Hematopoietic multipotent progenitor cell treated with erythropoietin and hydrocortisone succinate and interleukin-3 and kit ligand, for 17 days (in vitro differentiated cells): ENCODE results near the gene PSMA3.

Experiments used
- DNase-seq: peaks from one replicate; pipeline ENCODE4 v3.0.0-alpha.2; 2015; ENCODE audit warnings: low spot score

The PSMA3 gene

DNA sequence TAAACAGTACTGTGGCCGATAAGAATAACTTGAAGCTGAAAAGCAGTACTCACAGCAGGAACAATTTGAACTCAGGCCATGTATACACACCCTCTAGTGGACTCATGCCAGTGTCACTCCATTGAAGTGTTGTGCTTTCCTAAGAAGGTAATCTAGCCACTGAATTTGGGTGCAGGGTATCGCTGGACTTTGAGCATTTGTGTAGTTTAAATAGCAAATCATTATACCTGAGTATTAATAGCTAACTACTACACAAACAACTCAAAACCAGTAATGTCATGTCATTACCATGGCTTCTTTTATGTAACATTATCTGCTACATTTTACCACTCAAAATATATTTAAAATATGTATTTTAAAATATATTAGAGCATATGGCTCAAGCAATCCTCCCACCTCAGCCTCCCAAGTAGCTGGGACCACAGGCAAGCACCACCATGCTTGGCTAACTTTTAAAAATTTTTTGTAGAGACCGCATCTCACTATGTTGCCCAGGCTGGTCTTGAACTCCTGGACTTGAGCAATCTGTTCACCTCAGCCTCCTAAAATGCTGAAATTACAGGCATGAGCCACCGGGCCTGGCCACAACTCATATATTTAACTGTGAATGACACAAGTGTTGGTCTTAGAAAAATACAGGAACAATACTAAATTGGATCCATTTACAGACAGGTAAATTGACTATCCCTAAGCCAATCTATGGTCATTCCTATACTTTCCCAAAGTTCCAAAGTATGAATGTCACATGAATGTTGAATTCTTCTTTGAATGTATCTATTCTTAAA is 28.1 kb downstream of the PSMA3 start:
- DNase-seq, result peak; percentile 31

DNA sequence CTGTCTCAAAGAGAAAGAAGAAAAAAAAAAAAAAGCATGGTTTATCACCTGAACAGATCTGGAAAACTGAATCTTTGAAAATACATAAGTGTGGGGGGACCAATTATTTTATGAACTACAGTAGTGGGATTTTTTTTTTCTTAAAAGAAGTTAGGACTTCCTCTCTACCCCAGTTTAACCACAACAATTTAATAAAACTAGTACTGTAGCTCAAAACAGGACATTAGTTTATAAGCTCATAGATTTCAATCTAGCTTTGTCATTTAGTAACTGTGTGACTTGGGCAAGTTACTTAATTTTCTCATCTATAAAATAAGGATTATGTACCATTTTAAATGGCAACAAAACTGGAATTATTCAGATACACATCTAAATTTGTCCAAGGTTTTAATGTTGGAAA is 30.2 kb downstream of the PSMA3 start:
- no peak for DNase-seq

DNA sequence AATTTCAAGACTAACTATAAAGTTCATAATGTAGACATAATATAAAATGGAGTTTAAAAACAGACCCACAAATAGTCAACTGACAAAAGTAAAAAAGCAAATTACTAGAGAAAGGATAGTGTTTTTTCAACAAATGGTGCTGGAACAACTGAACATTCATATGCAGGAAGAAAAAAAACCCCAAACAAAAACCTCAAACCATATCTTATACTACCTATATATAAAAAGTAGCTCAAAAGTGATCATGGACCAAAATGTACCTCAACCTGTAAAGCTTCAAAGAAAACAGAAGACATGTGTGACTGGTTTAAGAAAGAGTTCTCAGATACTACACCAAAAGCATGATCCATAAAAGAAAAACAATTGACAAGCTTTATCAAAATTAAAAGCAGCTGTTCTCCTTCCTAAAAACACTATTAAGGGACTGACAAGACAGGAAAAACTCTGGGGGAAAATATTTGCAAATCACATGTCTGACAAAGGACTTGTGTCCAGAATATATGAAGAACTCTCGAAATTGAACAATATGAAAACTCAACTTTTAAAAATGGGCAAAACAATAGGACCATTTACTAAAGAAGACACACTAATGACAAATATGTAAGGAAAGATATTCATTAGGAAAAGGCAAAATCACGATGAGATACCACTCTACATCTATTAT is 31.0 kb downstream of the PSMA3 start:
- DNase-seq, result no peak

DNA sequence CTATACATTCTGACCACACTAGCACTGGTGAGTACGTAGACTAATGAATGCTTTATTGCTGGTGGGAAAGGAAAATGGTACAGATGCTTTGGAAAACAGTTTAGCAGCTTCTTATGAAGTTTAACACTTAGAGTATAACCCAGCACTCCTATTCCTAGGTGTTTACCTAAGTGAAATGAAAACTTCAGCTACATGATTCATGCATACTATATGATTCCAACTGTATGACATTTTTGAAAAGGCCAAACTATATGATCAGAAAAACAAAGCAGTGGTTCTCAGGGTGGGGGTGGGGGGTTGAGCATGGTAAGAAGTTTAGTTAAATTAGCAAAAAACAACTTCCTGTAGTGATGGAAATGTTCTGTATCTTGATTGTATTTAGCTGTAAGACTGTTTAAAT is 31.6 kb downstream of the PSMA3 start:
- DNase-seq, result no peak

DNA sequence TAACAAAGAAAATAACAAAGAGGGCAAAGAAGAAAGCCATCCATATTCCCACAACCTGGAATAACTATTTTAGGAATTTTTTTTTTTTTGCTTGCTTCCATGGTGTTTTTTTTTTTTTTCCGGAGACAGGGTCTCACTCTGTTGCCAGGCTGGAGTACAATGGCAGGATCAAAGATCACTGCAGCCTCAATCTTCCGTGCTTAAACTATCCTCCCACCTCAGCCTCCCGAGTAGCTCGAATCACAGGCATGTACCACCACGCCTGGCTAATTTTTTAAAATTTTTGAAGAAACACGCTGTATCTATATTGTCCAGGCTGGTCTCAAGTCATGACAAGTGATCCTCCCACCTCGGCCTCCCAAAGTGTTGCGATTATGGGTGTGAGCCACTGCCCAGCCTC is 33.5 kb downstream of the PSMA3 start:
- no peak for DNase-seq

DNA sequence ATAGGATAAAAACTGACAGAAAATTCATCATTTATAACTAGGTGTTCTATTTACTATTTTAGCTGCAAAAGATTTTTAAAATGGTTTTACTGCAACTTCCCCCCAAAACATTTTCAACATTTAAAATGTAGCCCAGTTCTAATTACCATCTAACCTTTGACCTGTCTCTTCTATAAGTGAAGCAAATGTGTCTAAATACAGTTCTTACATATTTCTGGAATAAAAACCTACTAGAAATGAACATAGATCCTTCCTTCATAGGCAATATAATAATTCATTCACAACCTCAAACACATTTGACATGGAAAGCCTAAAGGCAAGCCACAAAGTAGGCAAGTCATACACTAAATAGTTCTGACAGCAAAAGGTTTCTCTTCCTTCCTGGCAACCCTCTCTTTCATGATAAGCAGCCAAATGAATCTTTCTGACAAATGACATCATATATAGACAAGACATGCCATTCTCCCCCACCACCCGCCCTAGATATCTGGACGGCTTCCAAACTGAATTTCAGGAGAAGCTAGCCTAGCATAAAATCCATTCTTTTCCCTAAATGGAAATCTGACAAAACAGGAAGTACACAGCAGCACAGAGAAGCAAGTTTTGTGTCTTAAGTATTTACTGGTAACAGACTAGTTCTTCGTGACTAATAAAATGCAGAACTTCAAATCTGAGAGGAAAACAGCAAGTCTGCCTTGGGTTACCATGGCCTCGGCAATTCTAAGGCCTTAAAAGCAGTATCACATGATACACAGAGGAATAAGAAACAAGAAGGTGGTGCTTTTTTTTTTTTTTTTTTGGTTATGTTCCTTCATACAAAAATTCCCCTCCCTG is 36.5 kb downstream of the PSMA3 start:
- DNase-seq, result peak; percentile 40

DNA sequence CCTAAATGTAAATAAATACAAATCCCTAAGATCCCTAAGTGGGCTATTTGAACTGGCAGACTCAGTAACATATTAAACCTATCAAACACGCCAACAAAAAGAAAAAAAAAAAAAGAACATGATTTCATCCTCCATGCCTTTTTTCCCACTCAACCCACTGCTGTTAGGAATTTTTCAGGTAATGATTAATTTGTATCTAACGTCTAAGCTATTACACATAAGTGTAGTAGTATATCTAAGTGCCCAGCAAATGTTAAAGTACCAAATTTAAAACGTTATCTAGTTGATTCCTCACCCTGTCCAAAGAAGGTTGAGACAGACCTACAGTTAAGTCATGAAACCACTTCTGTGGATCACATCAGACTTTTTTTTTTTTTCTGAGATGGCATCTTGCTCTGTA is 37.3 kb downstream of the PSMA3 start:
- DNase-seq, result no peak

DNA sequence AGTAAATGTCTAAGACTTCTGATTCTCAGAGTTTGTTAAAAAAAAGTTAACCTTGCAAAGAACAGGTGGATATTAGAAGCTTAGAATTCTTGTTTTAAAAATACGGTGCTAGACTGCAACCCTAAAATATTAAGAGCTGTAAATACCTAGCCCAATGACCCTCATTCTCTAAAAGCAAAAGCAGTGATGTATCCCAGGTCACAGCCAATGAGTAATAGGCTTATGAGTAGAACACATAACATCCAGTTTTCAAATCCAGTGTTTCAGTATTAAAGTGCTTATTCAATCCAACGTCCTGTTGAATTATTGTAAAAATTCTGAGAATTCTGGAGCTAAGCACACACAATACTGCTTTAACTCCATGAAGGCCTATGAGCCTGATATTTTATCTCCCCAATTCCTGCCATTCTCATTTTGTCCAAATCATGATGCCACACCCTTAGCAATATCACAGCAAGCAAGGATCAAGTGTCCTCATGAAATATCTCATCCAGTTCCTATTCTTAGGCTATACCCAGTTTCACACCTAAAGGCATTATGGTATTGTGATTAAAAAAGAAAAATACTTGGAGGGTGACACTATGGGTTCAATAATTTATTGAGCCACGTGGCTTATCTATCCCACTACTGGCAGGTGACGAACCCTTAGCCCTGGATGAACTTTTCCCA is 38.4 kb downstream of the PSMA3 start:
- no peak for DNase-seq

DNA sequence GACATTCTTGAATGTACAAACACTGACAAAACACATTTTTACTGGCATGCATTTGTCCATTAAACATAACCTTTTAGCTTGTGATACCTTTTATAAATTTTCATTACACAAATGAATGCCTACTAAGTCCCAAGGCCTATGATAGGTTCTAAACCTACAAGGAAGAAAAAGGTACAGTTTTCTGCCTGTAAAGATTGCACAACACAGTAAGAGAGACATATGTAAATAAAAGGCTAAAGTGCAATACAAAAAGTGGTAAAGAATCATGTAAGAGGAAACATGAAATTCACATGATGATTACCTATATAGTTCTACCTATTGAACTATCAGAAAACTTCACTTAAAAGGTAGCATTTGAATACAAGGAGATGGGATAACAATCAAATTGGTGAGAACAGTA is 39.1 kb downstream of the PSMA3 start:
- no peak for DNase-seq

DNA sequence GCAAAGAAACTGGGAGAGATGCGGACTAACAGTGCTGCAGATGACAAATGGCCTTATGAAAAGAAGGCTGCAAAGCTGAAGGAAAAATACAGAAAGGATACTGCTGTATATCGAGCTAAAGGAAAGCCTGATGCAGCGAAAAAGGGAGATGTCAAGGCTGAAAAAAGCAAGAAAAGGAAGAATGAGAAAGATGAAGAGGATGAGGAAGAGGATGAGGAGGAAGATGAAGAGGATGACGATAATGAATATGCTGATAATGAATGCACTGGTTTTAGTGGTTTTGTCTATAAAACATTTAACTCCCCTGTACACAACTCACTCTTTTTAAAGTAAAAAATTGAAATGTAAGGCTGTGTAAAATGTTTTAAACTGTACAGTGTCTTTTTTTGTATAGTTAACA is 40.5 kb downstream of the PSMA3 start:
- DNase-seq, result no peak

DNA sequence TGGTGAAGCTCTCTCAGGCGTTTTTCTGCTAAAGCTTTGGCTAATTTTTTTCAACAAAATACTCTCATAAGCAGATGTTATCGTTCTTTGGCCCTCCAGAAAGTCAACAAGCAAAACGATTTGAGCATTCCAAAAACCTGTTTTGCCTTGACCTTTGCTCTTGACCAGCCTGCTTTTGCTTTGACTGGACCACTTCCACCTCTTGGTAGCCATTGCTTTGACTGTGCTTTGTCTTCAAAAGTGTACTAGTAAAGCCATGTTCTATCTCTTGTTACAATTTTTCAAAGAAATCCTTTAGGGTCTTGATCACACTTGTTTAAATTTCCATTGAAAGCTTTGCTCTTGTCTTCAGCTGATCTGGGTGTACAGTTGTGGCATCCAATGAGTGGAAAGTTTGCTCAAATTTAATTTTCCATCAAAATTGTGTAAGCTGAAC is 43.0 kb downstream of the PSMA3 start:
- no peak for DNase-seq

DNA sequence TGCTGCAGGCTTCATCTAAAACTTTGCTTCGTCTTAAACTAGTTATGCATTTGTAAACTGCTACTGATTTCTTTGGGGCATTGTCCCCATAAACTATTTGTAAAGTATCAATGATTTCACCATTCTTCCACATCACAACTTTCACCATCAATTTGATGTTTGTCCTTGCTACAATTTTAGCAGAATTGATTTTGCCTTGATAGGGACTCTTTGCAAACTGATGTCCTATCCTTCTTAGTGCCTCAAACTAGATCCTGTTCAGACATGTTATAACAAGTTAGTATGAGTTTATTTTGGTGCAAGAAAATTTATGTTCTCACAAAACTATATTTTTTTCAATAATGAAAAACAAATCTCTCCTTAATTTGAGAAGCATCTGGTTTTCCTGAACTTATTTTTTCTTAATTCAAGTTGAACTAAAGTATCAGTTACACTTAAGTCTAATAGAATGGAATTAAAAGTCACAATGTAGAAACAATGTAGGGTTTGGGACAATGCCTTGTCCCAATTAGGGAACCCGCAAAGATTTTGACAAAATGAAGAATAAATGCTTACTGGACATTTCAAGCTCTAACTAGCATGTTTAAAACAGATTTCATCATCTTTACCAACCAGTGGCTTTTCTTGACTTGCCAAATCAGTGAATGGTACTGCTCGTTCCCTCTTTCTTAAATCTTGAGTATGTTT is 43.6 kb downstream of the PSMA3 start:
- DNase-seq, result no peak

DNA sequence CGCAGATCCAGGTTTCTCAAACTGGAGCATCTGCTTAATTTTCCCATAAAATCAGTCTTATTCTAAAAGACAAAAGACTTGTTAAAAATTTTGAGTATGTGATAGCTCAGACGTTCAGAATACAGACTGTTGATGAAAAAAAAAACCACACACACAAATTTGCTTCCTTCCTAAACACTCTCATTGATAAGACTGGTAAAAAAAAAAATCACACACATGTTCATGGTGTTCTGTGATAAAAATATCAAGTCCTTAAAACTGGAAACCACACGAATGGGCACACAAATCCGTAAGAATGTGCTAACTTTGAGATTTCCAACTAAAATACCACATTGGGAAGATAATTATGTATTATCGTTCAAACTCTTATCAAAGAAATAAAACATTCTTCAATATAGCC is 47.0 kb downstream of the PSMA3 start:
- no peak for DNase-seq

DNA sequence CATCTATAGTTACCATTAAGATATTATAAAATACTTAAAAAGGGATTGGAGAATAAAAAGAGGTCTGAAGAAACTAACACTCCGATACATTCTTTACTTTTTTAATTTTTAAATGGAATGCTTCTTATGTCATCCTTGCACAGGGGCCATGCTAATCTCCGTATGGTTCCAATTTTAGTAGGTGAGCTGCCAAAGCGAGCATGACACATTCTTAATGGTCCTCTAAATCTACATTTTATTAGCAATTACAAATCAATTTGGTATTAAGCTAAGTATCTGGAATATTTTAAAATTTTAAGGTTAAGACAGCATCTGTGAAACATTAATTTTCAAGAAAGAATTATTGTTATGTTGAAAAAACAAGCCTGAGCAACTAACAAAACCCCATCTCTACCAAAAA is 47.5 kb downstream of the PSMA3 start:
- DNase-seq, result no peak

DNA sequence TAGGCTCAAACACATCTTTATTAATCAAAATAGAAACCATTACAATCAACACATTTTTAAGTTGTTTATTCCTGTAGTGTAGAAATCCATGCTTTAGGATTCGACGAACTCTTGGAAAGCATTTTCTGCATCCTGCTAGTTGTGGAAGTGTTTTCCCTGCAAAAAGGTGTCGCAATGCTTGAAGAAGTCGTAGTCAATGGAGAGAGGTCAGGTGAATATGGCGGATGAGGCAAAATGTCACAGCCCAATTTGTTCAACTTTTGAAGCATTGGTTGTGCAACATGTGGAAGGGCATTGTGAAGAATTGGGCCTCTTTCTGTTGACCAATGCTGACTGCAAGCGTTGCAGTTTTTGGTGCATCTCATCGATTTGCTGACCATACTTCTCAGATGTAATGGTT is 49.6 kb downstream of the PSMA3 start:
- DNase-seq, result no peak

DNA sequence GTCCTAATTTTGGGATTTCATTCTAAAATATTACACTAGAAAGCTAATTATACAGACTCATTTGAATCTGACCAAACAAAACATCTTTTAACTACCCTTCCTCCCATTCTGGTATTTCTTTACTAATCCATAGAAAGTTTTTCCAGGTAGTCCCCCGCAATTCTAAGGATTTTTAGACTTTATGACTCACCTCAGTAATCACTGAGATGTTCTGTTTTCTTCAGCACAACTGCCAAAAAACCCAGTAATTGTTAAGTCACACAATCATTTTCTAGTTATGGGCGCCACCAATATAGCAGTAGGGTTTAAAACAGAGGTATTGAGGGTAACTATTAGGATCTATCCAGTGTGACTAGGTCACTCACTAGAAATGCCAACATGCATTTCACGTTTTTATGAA is 52.1 kb downstream of the PSMA3 start:
- peak; percentile 38 for DNase-seq

DNA sequence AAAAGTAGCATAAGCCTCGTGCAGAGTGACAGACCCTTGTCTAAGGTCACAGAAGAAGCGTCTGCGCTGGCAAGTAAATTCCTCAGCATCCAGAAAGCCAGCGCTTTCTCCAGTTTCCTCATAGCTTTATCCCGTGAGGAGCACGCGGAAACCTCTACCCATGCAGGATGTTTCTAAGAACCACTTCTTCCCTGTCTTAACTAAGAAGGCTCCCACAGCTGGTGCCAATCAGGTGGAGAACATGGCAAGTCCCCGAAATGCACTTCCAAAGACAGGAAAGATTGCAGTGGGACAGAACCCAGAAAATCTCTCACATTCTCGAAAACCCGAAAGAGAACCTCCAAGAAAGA is 52.7 kb downstream of the PSMA3 start:
- no peak for DNase-seq

DNA sequence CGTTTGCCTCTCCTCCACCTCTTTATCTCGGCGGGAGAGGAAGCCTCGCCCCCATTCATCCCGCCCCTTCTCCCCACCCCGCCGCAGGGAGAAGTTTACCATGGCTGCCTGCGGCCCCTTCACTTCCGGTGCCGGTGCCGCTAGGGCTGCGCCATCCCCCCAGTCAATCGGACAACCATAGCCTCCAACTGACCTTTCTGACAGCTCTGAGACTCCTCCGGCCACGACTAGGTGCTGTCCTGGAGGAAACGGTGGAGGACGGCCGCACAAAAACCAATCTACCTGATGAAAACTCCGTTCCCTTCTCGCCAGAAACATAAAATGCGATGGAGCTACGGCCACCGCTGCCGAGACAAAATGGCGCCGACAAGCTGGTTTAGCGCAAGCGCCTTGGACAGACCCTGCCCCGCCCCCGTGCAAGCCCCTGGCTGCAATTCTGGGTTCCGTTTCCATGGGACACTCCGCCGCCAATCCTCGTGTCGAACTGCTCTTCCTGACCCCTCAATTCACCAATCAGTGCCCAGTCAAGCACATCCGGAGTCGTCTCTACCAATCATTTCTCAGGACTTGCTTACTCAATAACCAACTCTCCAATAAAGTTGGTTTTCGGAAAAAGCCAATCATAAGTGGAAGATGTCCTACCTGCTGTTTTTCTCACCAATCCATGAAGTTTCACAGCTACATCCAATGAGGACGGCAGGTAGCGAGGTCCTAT is 53.3 kb downstream of the PSMA3 start:
- peak; percentile 99 for DNase-seq

DNA sequence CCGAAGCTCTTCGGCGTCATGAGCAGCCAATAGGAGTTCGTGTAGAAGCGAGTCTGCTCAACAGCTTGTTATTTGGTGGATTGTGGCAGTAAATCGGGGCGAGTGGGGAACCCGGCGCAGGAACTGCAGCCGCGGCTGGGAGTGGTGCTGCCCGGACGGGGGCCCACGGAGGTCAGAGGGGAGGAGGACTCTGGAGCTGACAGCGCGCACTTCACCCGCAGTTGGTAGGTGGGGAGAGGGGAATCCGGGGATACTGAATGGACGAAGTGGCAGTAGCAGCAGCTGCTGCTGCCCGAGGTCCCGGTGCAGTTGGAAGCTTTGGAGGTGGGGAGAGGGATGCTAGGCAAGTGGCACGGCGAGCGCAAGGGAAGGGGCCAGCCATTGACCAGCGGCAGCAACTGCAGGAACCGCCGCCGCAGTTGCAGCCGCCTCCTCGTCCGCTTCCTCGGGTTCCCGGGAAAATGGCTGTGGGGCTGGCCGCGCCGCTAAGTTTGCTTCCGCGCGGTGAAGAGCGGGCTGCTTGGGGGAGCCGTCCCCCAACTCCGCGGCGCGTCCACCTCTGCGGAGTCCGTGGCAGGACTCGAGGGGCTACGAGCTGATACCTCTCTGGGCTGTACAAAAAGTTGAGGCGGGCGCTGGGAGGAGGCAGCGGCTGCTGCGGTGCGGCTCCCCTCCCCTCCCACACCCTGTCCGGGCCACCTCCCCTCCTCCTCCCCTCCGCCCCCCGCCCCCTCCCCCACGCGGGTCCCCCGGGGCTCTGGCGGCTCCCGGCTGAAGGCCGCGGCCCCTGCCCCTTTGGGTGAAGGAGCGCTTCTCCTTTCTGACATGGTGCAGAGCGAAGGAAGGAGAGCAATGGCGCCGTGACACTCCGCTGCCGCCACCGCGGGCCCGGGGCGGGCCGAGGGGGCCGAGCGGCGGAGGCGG is 54.1 kb downstream of the PSMA3 start, which contains the start of gene ARID4A:
Gene ARID4A, plus strand, starts transcription at position 79 of the 924 bp plus-strand sequence. CDS start 1,300 bp downstream, outside the sequence.
- DNase-seq, result peak; percentile 46
